ENCODE data around the gene THAP9.

- TF ChIP-seq CTCF (IDR thresholded peaks at IDR 0.05) = no peak
- TF ChIP-seq POLR2A (IDR thresholded peaks at IDR 0.05) = no peak
These were observed 8.1 kb upstream of the THAP9 start for GRCh38 chr4:82892467-82892802.
